Mononuclear cell (primary cell): ENCODE data around the gene SRF. TPM values are rescaled to one million over a fixed set of nuclear protein-coding genes. Genes with fewer than 3 reads are reported as not detected.

Source experiments
- H3K27me3 ChIP-seq: 2 replicates; pipeline ENCODE4 v1.6.0; 2011; ENCODE audit warnings: low read length, control low read depth; ENCODE audit not compliant: insufficient read depth
- H3K4me1 ChIP-seq: 2 replicates; pipeline ENCODE4 v1.5.1; 2011; ENCODE audit warnings: mild to moderate bottlenecking, low read length, control low read depth; ENCODE audit not compliant: insufficient read depth
- H3K4me3 ChIP-seq: 2 replicates; pipeline ENCODE4 v1.5.1; 2011; ENCODE audit warnings: mild to moderate bottlenecking, low read length, moderate library complexity
- H3K9me3 ChIP-seq: 2 replicates; pipeline ENCODE4 v1.5.1; 2011; ENCODE audit warnings: low read depth, mild to moderate bottlenecking, control low read depth, low read length
- total RNA-seq: library from RNA; depleted of rRNA; stranded (reverse); fragments of >200 nt; gene quantifications from one replicate; pipeline ENCODE4 v1.2.3, GENCODE V29; 2012

The SRF gene
- total RNA-seq, 1 donor, result 17.0 TPM

DNA sequence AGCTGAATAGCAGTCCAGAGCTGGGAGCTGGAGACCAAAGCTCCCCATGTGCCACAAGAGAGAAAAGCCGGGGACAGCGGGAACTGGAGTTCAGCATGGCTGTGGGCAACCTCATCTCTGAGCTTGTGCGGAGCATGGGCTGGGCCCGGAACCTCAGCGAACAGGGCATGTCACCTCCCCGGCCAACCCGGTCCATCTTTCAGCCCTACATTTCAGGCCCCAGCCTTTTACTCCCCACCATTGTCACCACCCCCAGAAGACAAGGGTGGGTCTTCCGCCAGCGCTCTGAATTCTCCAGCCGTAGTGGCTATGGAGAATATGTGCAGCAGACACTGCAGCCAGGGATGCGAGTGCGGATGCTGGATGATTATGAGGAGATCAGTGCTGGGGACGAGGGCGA, 14.9 kb downstream of the SRF start:
- Histone ChIP-seq H3K9me3 (no peaks in the 10 kb centered on the region), H3K27me3 (no peaks in the 10 kb centered on the region), H3K4me1 (peaks cover 43% of the 10 kb centered on the region), H3K4me3 (no peak overlapping the region)

DNA sequence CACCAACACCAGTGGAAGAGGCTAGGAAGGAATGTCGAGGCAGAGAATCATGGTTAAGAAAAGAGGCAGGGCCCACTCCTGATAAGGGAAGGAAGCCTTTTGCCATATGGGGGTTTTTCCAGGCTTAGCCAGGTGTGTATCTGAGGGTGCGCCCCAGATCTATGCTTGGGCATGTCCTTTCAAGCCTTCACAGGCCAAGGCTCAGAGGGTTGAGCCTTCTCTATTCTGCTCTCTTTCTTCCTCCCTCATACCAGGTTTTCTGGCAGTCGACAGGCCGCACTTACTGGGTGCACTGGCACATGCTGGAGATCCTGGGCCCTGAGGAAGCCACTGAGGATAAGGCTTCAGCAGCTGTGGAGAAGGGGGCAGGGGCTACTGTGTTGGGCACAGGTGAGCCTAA, 15.6 kb downstream of the SRF start:
- no peak overlapping the region for H3K4me3 ChIP-seq
- no peaks in the 10 kb centered on the region for H3K9me3 ChIP-seq
- H3K27me3 ChIP-seq, result no peaks in the 10 kb centered on the region
- peaks cover 36% of the 10 kb centered on the region for H3K4me1 ChIP-seq

DNA sequence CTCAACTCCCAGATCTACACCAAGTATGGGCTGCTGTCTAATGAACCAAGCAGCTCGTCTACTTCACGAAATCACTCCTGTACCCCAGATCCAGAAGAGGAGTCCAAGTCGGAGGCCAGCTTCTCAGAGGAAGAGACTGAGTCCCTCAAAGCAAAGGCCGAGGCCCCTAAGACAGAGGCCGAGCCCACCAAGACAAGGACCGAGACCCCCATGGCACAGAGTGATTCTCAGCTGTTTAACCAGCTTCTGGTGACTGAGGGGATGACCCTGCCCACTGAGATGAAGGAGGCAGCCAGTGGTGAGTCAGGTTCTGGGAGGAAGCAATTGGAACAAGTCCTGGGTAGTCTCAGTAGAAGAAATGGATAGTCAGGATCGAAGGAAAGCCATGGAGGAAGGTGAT, 16.8 kb downstream of the SRF start:
- Histone ChIP-seq H3K27me3 (no peaks in the 10 kb centered on the region), H3K4me3 (no peak overlapping the region), H3K4me1 (peaks cover 28% of the 10 kb centered on the region), H3K9me3 (no peaks in the 10 kb centered on the region)

DNA sequence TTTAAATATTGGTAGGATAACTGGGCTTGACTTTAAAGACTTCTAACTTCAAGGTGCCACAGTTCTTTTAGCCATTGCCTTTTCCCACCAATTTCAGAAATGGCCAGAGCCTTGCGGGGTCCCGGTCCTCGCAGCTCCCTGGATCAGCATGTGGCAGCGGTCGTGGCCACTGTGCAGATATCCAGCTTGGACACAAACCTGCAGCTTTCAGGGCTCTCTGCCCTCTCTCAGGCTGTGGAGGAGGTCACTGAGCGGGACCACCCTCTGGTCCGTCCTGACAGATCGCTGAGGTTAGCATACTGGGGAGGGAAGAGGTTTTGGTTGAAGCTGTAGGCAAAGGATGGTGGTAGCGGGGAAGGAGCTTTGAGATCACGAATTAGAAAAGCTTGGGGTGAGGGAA, 17.4 kb downstream of the SRF start:
- H3K9me3 ChIP-seq, result no peaks in the 10 kb centered on the region
- H3K4me3 ChIP-seq, result no peak overlapping the region
- H3K27me3 ChIP-seq, result no peaks in the 10 kb centered on the region
- peaks cover 22% of the 10 kb centered on the region for H3K4me1 ChIP-seq

DNA sequence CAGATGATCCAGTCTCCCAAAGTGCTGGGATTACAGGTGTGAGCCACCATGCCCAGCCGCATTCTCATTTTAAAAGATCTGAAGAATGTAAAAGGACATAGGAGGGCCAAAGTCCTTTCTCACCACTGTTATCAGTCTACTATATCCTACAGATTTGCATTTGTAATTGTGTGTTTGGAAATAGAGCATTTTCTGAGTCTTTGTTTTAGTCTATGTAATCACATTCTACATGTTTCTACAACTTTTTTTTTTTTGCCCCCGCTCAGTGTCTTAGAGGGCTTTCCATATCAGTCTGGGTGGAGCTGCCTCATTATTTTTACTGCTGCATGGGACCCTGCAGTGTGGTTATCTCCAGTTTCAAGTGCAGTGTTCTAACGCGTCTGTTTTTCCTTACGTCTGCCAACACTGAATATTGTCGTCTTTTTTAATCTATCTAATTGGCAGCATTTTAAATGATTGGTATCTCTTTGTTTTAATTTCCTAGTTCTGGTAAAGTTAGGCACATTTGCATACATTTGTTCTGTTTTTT, 18.8 kb downstream of the SRF start:
- no peaks in the 10 kb centered on the region for H3K9me3 ChIP-seq
- peaks cover 12% of the 10 kb centered on the region for H3K4me1 ChIP-seq
- H3K4me3 ChIP-seq, result no peak overlapping the region
- no peaks in the 10 kb centered on the region for H3K27me3 ChIP-seq

DNA sequence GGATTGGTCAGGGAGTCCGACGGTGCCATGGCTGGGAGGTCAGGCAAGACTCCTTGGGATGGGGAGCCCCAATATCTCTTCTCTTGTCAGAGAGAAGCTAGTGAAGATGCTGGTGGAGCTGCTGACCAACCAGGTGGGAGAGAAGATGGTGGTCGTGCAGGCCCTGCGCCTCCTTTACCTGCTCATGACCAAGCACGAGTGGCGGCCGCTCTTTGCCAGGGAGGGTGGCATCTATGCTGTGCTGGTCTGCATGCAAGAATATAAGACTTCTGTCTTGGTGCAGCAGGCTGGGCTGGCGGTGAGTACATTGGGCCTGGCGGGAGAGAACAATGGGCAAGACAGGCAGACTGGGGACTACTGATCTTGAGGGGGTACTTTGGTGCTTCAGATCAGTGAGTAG, 21.8 kb downstream of the SRF start:
- no peak overlapping the region for H3K4me3 ChIP-seq
- no peaks in the 10 kb centered on the region for H3K27me3 ChIP-seq
- no peaks in the 10 kb centered on the region for H3K4me1 ChIP-seq
- H3K9me3 ChIP-seq, result no peaks in the 10 kb centered on the region

DNA sequence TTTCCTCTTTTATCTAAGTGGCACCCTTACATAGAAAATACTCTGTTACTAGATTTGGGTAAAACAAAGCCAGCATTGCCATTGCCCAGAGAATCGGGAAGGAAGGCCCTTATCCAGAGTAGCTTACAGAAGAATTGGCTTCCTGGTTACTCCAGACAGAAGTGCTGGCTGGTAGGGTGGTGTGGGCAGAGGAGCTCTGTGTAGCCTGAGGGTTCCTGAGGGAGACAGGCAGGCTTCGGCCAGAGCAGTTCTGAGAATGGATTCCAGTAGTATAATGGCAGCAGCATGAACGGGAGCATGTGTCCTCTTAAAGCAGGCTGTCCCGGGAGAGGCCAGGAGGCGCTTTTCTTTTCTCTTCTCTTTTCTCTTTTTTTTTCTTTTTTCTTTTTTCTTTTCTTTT, 22.9 kb downstream of the SRF start:
- Histone ChIP-seq H3K4me1 (no peaks in the 10 kb centered on the region), H3K27me3 (no peaks in the 10 kb centered on the region), H3K4me3 (no peak overlapping the region), H3K9me3 (no peaks in the 10 kb centered on the region)

DNA sequence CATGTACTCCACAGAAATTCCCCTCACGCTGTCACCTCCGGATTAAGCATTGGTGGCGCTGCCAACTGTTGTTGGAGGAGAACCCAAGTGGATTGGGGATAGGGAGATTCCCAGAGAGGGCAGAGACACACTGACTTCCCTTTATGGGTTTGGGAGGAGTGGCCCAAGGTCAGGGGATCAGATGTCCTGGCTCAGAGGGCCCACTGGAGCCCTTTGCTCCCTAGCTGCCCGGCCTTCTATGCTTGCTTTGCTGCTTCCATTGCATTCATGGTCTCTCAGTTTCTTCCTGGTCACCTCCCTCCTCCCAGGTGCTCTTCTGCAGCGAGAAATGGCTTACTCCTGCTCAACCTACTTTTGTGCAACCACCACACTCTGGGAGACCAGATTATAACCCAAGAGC, 25.3 kb downstream of the SRF start:
- no peaks in the 10 kb centered on the region for H3K9me3 ChIP-seq
- H3K4me3 ChIP-seq, result no peak overlapping the region
- H3K4me1 ChIP-seq, result no peaks in the 10 kb centered on the region
- H3K27me3 ChIP-seq, result no peaks in the 10 kb centered on the region

DNA sequence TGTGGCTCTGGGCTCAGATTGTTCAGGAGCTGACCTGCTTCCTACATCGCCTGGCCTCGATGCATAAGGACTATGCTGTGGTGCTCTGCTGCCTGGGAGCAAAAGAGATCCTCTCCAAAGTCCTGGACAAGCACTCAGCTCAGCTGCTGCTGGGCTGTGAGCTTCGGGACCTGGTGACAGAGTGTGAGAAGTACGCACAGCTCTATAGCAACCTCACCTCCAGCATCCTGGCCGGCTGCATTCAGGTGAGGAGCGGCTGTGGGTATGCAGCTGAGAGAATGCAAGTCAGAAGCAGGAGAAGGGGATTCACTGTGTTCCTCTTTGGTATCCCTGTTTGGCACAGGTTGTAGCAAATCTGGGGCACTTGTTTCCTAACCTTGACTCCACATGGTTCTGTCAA, 28.8 kb downstream of the SRF start:
- no peaks in the 10 kb centered on the region for H3K4me1 ChIP-seq
- H3K27me3 ChIP-seq, result no peaks in the 10 kb centered on the region
- H3K4me3 ChIP-seq, result no peak overlapping the region
- H3K9me3 ChIP-seq, result no peaks in the 10 kb centered on the region

DNA sequence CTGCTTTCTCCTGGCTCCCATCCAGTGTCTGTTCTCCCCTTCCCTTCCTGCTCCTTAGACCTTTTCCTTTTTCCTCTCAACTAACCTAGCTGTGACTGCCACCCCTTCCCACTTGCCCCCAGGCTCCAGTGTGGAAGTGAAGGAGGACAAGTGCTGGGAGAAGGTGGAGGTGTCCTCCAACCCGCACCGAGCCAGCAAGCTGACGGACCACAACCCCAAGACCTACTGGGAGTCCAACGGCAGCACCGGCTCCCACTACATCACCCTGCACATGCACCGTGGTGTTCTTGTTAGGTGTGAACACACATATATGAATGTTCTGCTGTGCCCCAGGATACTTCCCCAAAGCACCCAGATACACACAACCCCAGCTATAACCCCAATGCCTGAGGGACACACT, 29.5 kb downstream of the SRF start:
- H3K27me3 ChIP-seq, result no peaks in the 10 kb centered on the region
- no peaks in the 10 kb centered on the region for H3K4me1 ChIP-seq
- no peak overlapping the region for H3K4me3 ChIP-seq
- H3K9me3 ChIP-seq, result no peaks in the 10 kb centered on the region

DNA sequence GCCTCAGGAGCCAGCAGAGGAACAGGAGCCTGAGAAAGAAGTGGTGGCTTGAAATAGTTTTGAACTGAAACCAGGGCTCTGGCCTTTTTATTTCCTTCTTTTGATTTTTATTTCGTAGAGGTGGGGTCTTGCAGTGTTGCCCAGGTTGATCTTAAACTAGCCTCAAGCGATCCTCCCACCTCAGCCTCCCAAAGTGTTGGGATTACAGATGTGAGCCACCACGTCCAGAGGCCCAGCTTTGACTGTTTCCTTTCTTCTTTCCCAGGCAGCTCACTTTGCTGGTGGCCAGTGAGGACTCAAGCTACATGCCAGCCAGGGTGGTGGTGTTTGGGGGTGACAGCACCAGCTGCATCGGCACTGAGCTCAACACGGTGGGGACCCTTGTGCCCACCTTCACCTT, 31.4 kb downstream of the SRF start:
- no peaks in the 10 kb centered on the region for H3K9me3 ChIP-seq
- H3K4me1 ChIP-seq, result no peaks in the 10 kb centered on the region
- no peak overlapping the region for H3K4me3 ChIP-seq
- H3K27me3 ChIP-seq, result no peaks in the 10 kb centered on the region

DNA sequence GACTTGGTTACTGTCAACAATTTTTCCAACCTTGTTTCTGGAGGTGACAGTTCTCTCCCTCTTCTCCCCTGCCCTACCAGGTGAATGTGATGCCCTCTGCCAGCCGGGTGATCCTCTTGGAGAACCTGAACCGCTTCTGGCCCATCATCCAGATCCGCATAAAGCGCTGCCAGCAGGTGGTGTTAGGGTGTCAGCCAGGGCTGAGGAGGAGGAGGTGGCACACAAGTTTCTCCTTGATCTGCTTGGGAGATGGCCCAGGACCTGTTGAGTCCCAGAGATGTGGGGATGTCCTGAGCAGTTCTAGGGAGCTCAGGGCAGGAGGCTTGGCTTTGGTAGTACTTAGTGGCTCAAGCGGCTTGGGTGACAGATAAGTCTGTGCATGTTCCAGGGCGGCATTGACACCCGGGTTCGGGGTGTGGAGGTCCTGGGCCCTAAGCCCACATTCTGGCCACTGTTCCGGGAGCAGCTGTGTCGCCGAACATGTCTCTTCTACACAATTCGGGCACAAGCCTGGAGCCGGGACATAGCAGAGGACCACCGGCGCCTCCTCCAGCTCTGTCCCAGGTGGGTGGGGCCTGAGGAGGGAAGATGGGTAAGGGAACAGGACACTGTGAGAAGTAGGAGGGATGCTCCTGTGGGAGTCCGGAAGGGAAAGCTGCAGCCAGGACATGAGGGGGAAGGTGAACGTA, 32.1 kb downstream of the SRF start:
- Histone ChIP-seq H3K4me1 (no peaks in the 10 kb centered on the region), H3K4me3 (no peak overlapping the region), H3K27me3 (no peaks in the 10 kb centered on the region), H3K9me3 (no peaks in the 10 kb centered on the region)

DNA sequence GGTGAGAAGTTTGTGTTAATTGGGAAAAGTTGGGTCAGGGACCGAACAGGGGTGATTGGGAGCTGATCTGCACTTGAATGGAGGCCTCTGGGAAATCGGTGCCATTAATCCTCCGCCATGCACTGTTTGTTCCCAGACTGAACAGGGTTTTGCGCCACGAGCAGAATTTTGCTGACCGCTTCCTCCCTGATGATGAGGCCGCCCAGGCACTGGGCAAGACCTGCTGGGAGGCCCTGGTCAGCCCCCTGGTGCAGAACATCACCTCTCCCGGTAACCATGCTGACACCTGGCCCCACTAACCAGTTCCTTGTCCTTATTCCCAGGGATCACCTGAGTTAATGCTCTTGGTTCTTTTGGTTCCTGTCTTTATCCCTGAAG, 32.6 kb downstream of the SRF start:
- no peaks in the 10 kb centered on the region for H3K9me3 ChIP-seq
- no peak overlapping the region for H3K4me3 ChIP-seq
- no peaks in the 10 kb centered on the region for H3K4me1 ChIP-seq
- H3K27me3 ChIP-seq, result no peaks in the 10 kb centered on the region

DNA sequence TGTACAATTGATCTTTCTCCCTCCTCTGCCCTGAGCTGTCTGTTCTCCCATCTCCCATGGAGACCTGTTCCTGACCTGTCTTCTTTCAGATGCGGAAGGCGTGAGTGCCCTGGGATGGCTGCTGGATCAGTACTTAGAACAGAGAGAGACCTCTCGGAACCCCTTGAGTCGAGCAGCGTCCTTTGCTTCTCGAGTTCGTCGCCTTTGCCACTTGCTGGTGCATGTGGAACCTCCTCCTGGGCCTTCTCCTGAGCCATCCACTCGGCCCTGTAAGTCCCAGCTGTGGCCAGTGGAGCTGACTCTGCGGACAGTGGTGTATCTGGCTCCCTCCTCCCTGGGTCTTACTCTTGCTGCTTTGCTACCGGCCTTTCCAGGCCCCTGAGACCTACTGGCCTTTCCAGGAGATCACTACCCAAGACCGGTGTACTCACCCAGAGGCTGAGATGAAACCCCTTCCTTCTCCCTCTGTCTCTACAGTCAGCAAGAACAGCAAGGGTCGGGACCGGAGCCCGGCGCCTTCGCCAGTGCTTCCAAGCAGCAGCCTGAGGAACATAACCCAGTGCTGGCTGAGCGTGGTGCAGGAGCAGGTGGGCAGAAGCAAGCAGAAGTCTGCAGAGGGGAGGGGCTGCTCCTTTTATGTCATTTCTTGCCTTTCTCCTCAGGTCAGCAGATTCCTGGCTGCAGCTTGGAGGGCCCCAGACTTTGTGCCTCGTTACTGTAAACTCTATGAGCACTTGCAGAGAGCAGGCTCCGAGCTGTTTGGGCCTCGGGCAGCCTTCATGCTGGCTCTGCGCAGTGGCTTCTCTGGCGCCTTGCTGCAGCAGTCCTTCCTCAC, 33.4 kb downstream of the SRF start:
- H3K9me3 ChIP-seq, result no peaks in the 10 kb centered on the region
- H3K27me3 ChIP-seq, result no peaks in the 10 kb centered on the region
- no peak overlapping the region for H3K4me3 ChIP-seq
- H3K4me1 ChIP-seq, result no peaks in the 10 kb centered on the region

DNA sequence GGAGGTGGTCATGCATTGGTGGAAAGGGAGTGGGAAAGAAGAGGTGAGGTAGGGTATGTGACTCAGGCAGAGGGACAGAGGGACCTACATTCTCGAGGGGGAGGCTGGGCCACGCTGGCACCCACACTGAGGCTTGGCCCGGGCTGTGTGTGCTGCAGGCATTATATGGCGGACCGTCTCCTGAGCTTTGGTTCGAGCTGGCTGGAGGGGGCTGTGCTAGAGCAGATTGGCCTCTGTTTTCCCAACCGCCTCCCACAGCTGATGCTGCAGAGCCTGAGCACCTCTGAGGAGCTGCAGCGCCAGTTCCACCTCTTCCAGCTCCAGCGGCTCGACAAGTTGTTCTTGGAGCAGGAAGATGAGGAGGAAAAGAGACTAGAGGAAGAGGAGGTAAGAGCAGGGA, 34.8 kb downstream of the SRF start:
- H3K9me3 ChIP-seq, result no peaks in the 10 kb centered on the region
- no peak overlapping the region for H3K4me3 ChIP-seq
- no peaks in the 10 kb centered on the region for H3K27me3 ChIP-seq
- no peaks in the 10 kb centered on the region for H3K4me1 ChIP-seq

DNA sequence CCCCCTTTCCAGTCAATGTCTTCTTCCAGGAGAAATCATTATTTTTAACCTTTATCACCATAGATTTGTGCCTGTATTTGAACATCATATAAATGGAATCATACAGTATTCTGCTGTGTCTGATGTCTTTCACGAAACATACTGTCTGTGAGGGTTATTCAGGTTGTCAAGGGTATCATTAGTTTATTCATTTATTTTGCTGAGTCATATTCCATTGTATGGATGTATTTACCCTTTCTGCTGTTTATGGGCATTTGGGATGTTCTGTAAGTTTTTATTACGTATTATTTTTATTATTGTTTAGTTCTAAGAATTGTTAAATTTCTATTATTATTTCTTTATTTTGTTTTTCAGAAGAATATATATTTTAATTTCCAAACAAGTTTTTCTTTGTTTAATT, 36.2 kb downstream of the SRF start:
- Histone ChIP-seq H3K9me3 (no peaks in the 10 kb centered on the region), H3K27me3 (no peaks in the 10 kb centered on the region), H3K4me1 (no peaks in the 10 kb centered on the region), H3K4me3 (no peak overlapping the region)
